HepG2 (cell line): ENCODE results near the gene RNU6-8. TPM values are rescaled to one million over a fixed set of nuclear protein-coding genes. Genes with fewer than 3 reads are reported as not detected.

Source experiments
- polyA plus RNA-seq, 8 experiments: library from polyadenylated mRNA; depleted of rRNA in 3 of 8; stranded (reverse) in 7 of 8; unstranded in 1 of 8; fragments of >200 nt; fragmentation: Illumina TruSeq in 4 of 8; extraction: Trizol in 4 of 8; gene quantifications; 2 replicates each; pipeline versions ENCODE4 v1.2.1 to v1.2.3, GENCODE V29; 2011 to 2016; ENCODE audit warnings: low read depth in 4 of 8, missing spikeins in 1 of 8, mixed read lengths in 1 of 8; ENCODE audit not compliant: insufficient read depth in 1 of 8
- small RNA-seq, 3 experiments: library from RNA; depleted of rRNA; stranded (forward); fragments of <200 nt; gene quantifications; one replicate each; pipeline ENCODE3, GENCODE V24; 2012; ENCODE audit warnings: low read depth in 2 of 3, low replicate concordance in 1 of 3; ENCODE audit not compliant: insufficient read length in 3 of 3, insufficient read depth in 2 of 3
- total RNA-seq, 5 experiments: library from RNA; depleted of rRNA; stranded (reverse); fragments of >200 nt; fragmentation: Illumina TruSeq; extraction: Trizol; gene quantifications; 2 replicates each; pipeline ENCODE4 v1.2.3, GENCODE V29; 2016; ENCODE audit warnings: low read depth in 1 of 5

The RNU6-8 gene
- total and polyA plus RNA-seq, 2 of the 13 experiments (the other 11 are each of a cell fraction or from before 2014, with no cell fraction given), result under 0.01 TPM; not detected in 1

Small RNA genes within 50 kb of the gene (small RNA-seq; reads per million reads assigned to genes)
- gene RNU6-7 (0 to 13.5 (median 0.31) reads per million in 3 experiments), gene RNU6-8 (0 to 0.97 (median 0.10) reads per million in 3 experiments)

Other genes starting within 250 kb of the RNU6-8 start
- gene ARHGAP5, start 126.0 kb downstream of the RNU6-8 start, total RNA-seq (2016; rRNA removed; fragmentation: Illumina TruSeq; extraction: Trizol), result 144 and 251 TPM in 2 replicates
- gene ARHGAP5, start 126.0 kb downstream of the RNU6-8 start, polyA plus RNA-seq (2011; rRNA removed), result 33.2 and 33.7 TPM in 2 replicates
- under 0.01 TPM in 1 of 2 replicates, not detected in the other for gene RNU6-7, start 1.2 kb downstream of the RNU6-8 start, total RNA-seq (2016; rRNA removed; fragmentation: Illumina TruSeq; extraction: Trizol)
- gene RNU6-7, start 1.2 kb downstream of the RNU6-8 start, polyA plus RNA-seq (2011; rRNA removed), result not detected in 2 replicates
- gene AKAP6, start 126.0 kb upstream of the RNU6-8 start, total RNA-seq (2016; rRNA removed; fragmentation: Illumina TruSeq; extraction: Trizol), result 0.84 and 1.4 TPM in 2 replicates
- 0.51 and 1.4 TPM in 2 replicates for gene AKAP6, start 126.0 kb upstream of the RNU6-8 start, polyA plus RNA-seq (2011; rRNA removed)